Kidney epithelial cell (primary cell): ENCODE results near the gene PAN2. TPM values are rescaled to one million over a fixed set of nuclear protein-coding genes. Genes with fewer than 3 reads are reported as not detected.

Experiments used
- DNase-seq: peaks from one replicate; pipeline ENCODE4 v3.0.0-alpha.2; 2010; ENCODE audit warnings: low read depth
- H3K27me3 ChIP-seq: 2 replicates; pipeline ENCODE4 v1.6.0; 2011; ENCODE audit warnings: low read length; ENCODE audit not compliant: control insufficient read depth, insufficient read depth
- H3K36me3 ChIP-seq: 2 replicates; pipeline ENCODE4 v1.5.1; 2011; ENCODE audit warnings: low read length; ENCODE audit not compliant: control insufficient read depth, insufficient read depth
- H3K4me3 ChIP-seq: 2 replicates; pipeline ENCODE4 v1.5.1; 2011; ENCODE audit warnings: low read depth, mild to moderate bottlenecking, control low read depth, low read length
- total RNA-seq: library from RNA; depleted of rRNA; stranded (reverse); fragments of >200 nt; gene quantifications from 2 replicates; pipeline ENCODE4 v1.2.3, GENCODE V29; 2015
- TF ChIP-seq, protein P1 (sequence below): IDR thresholded peaks from 2 replicates; pipeline ENCODE4 v1.5.1; 2011; ENCODE audit warnings: mild to moderate bottlenecking, moderate library complexity, low read length, control low read depth, inconsistent platforms; ENCODE audit not compliant: insufficient read depth, poor library complexity, severe bottlenecking

PAN2 gene
- total RNA-seq, 1 donor from 2014 or later = 21.6 TPM

DNA sequence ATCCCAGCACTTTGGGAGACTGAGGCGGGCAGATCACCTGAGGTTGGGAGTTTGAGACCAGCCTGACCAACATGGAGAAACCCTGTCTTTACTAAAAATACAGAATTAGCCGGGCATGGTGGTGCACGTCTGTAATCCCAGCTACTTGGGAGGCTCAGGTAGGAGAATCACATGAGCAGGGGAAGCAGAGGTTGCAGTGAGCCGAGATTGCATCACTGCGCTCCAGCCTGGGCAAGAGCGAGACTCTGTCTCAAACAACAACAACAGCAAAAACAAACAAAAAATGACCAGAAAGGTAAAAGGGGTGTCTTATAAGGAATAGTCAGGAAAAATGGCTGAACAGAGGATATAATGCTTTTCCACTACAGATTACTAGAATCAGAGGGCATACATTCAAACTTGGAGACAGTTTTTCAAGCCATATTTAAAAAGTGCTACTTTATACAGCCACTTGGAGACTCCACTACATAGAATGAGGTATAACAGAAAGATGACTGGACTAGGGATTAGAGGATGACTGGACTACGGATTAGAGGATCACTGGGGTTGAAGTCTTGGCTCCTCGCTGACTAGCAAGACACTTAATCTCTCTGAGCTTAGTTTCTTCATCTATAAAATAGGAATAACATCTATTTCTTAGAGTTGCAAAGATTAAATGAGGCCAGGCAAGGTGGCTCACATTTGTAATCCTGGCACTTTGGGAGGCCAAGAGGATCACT lies 28.8 kb downstream of the PAN2 start:
- TF ChIP-seq, protein P1, sequence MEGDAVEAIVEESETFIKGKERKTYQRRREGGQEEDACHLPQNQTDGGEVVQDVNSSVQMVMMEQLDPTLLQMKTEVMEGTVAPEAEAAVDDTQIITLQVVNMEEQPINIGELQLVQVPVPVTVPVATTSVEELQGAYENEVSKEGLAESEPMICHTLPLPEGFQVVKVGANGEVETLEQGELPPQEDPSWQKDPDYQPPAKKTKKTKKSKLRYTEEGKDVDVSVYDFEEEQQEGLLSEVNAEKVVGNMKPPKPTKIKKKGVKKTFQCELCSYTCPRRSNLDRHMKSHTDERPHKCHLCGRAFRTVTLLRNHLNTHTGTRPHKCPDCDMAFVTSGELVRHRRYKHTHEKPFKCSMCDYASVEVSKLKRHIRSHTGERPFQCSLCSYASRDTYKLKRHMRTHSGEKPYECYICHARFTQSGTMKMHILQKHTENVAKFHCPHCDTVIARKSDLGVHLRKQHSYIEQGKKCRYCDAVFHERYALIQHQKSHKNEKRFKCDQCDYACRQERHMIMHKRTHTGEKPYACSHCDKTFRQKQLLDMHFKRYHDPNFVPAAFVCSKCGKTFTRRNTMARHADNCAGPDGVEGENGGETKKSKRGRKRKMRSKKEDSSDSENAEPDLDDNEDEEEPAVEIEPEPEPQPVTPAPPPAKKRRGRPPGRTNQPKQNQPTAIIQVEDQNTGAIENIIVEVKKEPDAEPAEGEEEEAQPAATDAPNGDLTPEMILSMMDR = no peak

DNA sequence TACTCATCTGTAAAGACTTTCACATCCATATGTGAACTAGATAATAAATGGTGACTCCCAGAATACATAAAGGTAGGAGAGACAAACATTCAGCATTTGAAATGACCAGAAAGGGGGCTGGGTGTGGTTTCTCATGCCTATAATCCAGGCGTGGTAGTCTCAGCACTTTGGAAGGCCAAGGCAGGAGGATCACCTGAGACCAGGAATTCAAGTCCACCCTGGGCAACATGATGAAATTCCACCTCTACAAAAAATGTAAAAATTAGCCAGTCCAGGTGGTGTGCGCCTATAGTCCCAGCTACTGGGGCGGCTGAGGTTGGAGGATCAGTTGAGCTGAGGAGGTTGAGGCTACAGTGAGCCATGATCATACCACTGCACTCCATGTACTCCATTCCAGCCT lies 29.5 kb downstream of the PAN2 start:
- DNase-seq = no peak
- TF ChIP-seq, protein P1 = no peak
- H3K36me3 ChIP-seq = peaks cover 2% of the 10 kb centered on the region
- H3K4me3 ChIP-seq = no peak overlapping the region
- no peaks in the 10 kb centered on the region for H3K27me3 ChIP-seq

More for the DNA sequence above, 28.8 kb downstream of the PAN2 start:
- no peak for DNase-seq
- H3K36me3 ChIP-seq = peaks cover 2% of the 10 kb centered on the region
- H3K4me3 ChIP-seq = no peak overlapping the region
- no peaks in the 10 kb centered on the region for H3K27me3 ChIP-seq

DNA sequence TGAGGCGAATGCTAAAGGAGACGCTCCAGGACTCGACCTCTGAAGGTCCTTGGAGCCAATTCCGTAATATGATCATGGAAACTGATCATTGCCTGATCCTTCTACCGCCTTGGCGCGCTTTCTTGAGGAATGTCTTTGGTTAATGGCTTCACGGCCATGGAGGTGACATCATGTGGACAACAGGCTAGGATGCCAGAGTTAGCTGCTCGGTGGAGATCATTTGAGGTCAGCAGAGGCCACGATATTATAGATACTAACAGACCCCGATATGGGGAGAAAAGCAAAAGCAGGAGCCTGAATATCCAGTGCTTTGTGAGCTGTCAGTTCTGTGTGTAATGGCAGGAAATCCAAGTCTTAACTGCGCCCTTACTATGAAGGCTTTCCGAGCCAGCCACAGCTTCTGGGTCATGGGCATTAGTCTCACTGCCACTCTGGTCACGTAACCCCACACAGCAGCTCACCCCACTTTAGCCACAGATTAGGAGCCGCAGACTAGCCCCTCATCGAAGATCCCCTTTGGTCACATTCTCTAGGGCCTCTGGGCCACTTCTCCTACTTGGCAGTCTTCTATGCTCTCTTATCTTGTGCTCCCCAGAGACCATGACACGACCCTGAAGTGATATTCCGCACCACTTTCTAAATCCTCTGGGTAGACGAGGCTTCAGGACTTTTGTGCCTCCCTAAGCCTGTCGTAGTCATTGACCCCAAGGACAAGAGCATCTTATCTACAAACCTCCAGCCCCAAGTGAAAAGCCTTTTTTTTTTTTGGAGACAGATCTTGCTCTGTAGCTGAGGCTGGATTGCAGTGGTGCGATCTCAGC lies 32.9 kb downstream of the PAN2 start:
- H3K27me3 ChIP-seq = no peaks in the 10 kb centered on the region
- peak overlapping the region; percentile 86 for H3K4me3 ChIP-seq
- TF ChIP-seq, protein P1 = no peak
- H3K36me3 ChIP-seq = peaks cover 2% of the 10 kb centered on the region
- DNase-seq = no peak

DNA sequence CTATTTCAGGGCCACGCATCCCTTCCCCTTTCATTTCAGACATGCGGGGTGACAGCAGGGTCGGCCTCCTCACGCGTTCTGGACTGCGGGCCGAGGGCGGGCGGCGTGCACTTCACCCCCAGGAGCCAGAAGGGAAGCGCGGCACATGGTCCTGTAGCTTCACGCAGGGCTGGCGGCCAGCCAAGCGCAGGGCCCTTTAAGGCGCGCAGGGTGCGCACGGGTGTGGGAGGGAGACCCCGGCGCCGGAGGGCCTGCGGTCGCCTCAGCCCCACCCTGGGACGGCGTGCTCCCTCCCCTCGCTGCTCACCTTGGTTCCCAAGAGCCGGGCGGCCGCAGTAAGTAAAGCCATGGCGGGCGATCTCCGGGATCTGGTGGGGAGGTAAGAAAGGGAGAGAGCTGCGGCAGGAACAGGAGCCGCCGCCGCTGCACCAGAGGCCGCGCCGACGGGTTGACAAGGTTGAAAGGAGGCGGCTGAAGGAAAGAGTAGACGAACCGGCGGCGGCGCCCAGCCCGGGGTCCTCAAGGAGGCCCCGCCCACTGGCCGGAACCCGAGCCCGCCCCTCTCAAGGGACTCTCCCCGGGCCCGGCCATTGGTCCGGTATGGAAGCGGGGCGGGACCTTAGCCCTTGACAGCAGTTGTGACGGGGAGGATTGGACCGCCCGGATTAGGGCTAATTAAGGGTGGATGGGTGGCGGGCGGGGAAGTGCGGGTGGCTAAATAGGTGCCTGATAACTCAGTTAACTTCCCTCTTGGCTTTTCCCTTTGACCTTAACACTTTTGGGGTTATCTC lies 33.8 kb downstream of the PAN2 start, which contains the start of gene CS:
CS (minus strand) TSS at position 478 of the 791 bp plus-strand sequence; CDS start at position 349, 129 bp downstream.
- Histone ChIP-seq H3K36me3 (peaks cover 2% of the 10 kb centered on the region), H3K27me3 (no peaks in the 10 kb centered on the region), H3K4me3 (peak within 1 kb of the TSS; percentile 86)
- DNase-seq = peak; percentile 84
- TF ChIP-seq, protein P1 = no peak

DNA sequence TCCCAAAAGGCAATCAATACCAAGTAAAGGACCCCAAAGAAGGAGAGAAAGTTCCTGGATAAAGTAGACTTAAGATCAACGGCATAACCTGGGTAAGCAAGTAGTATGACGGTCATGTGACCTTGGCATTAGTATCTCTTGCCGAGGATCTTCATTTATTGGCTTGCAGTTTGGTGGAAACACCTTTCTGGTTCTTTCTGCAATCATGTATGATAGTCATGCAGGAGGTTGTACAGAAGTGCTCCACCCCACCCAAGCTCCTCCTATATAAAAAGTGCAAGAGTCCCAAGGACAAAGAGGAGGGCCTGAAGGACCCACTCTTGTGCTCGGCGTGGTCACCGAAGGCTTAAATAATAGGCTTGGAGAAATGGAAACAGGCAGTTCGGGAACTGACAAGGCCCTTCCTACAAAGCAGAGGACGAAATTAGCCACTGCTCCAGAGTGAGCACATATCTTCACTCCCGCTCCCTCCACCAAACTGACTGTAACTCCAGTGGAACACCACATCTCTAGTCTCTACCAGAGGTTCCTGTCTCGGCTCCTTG lies 34.4 kb downstream of the PAN2 start:
- TF ChIP-seq, protein P1 = no peak
- peak overlapping the region; percentile 86 for H3K4me3 ChIP-seq
- H3K36me3 ChIP-seq = peaks cover 1% of the 10 kb centered on the region
- H3K27me3 ChIP-seq = no peaks in the 10 kb centered on the region
- DNase-seq = no peak
